ENCODE results near the gene BPI.

BPI gene

GRCh38 chr20:38261054-38261390 is 42.9 kb upstream of the BPI start:
- no peaks in the 10 kb centered on the region for H3K4me1 ChIP-seq (ENCODE audit: control insufficient read depth in 1 of 2, insufficient read depth in 2 of 2, low read length in 2 of 2)

GRCh38 chr20:38262931-38263330 is 41.0 kb upstream of the BPI start:
- H4K12ac ChIP-seq (ENCODE audit: low read depth, low read length): no peak overlapping the region
- no peak for DNase-seq
- H3K27ac ChIP-seq (ENCODE audit: low read depth, low read length): no peak overlapping the region

More at GRCh38 chr20:38261054-38261390, 42.9 kb upstream of the BPI start:
- Histone ChIP-seq H2AFZ (ENCODE audit: insufficient read depth, low read length, poor library complexity) (no peak overlapping the region), H3K27ac (ENCODE audit: low read depth, low read length) (no peak overlapping the region), H3K79me2 (ENCODE audit: control insufficient read depth, insufficient read depth, low read length, poor library complexity) (no peaks in the 10 kb centered on the region), H3K4ac (ENCODE audit: low read depth, low read length) (no peak overlapping the region), H3K4me2 (ENCODE audit: low read length) (no peak overlapping the region), H2BK12ac (ENCODE audit: low read length) (no peak overlapping the region), H3K79me1 (ENCODE audit: low read length) (no peaks in the 10 kb centered on the region), H3K18ac (ENCODE audit: low read length) (no peak overlapping the region), H2BK120ac (ENCODE audit: insufficient read depth, low read length, poor library complexity) (no peak overlapping the region), H3K23ac (ENCODE audit: low read length) (no peak overlapping the region), H3K14ac (ENCODE audit: low read length) (no peak overlapping the region), H3K36me3 (ENCODE audit: control insufficient read depth in 1 of 2, insufficient read depth in 2 of 2, low read length in 2 of 2) (no peaks in the 10 kb centered on the region), H4K91ac (ENCODE audit: low read depth, low read length) (no peak overlapping the region), H2BK5ac (ENCODE audit: low read depth, low read length, poor library complexity) (no peak overlapping the region), H3K9me3 (ENCODE audit: insufficient read depth, low read depth, low read length) (peaks cover 6% of the 10 kb centered on the region), H2AK5ac (ENCODE audit: low read length) (no peak overlapping the region), H4K8ac (ENCODE audit: low read depth, low read length) (no peak overlapping the region), H3K27me3 (ENCODE audit: insufficient read depth, low read length) (peaks cover 24% of the 10 kb centered on the region), H3K4me3 (ENCODE audit: low read depth, low read length) (no peak overlapping the region), H4K12ac (ENCODE audit: low read depth, low read length) (no peak overlapping the region), H3K9ac (ENCODE audit: low read length) (no peak overlapping the region)
- DNase-seq: no peak
- no CpG with 5 or more reads among the region's 8 CpGs for WGBS (ENCODE audit: extremely low coverage, insufficient coverage, insufficient read length)

GRCh38 chr20:38266426-38266825 is 37.5 kb upstream of the BPI start:
- Histone ChIP-seq H3K4ac (ENCODE audit: low read depth, low read length) (no peak overlapping the region), H3K36me3 (ENCODE audit: control insufficient read depth in 1 of 2, insufficient read depth in 2 of 2, low read length in 2 of 2) (no peaks in the 10 kb centered on the region), H3K27me3 (ENCODE audit: insufficient read depth, low read length) (no peaks in the 10 kb centered on the region), H2AFZ (ENCODE audit: insufficient read depth, low read length, poor library complexity) (no peak overlapping the region), H3K27ac (ENCODE audit: low read depth, low read length) (no peak overlapping the region), H2AK5ac (ENCODE audit: low read length) (no peak overlapping the region), H3K4me2 (ENCODE audit: low read length) (no peak overlapping the region), H3K9ac (ENCODE audit: low read length) (no peak overlapping the region), H4K12ac (ENCODE audit: low read depth, low read length) (no peak overlapping the region), H2BK5ac (ENCODE audit: low read depth, low read length, poor library complexity) (no peak overlapping the region), H3K79me2 (ENCODE audit: control insufficient read depth, insufficient read depth, low read length, poor library complexity) (no peaks in the 10 kb centered on the region), H3K4me1 (ENCODE audit: control insufficient read depth in 1 of 2, insufficient read depth in 2 of 2, low read length in 2 of 2) (peaks cover 0 to 3% of the 10 kb centered on the region in 2 experiments), H2BK12ac (ENCODE audit: low read length) (no peak overlapping the region), H3K18ac (ENCODE audit: low read length) (no peak overlapping the region), H4K8ac (ENCODE audit: low read depth, low read length) (no peak overlapping the region), H3K23ac (ENCODE audit: low read length) (no peak overlapping the region), H4K91ac (ENCODE audit: low read depth, low read length) (no peak overlapping the region), H3K4me3 (ENCODE audit: low read depth, low read length) (no peak overlapping the region), H3K9me3 (ENCODE audit: insufficient read depth, low read depth, low read length) (peaks cover 2% of the 10 kb centered on the region), H3K14ac (ENCODE audit: low read length) (no peak overlapping the region), H3K79me1 (ENCODE audit: low read length) (no peaks in the 10 kb centered on the region), H2BK120ac (ENCODE audit: insufficient read depth, low read length, poor library complexity) (no peak overlapping the region)
- DNase-seq: no peak
- WGBS (ENCODE audit: extremely low coverage, insufficient coverage, insufficient read length): no CpG with 5 or more reads among the region's 2 CpGs

More at GRCh38 chr20:38262931-38263330, 41.0 kb upstream of the BPI start:
- H3K14ac ChIP-seq (ENCODE audit: low read length): no peak overlapping the region
- H3K4me1 ChIP-seq (ENCODE audit: control insufficient read depth in 1 of 2, insufficient read depth in 2 of 2, low read length in 2 of 2): no peaks in the 10 kb centered on the region
- peaks cover 6% of the 10 kb centered on the region for H3K9me3 ChIP-seq (ENCODE audit: insufficient read depth, low read depth, low read length)
- H4K8ac ChIP-seq (ENCODE audit: low read depth, low read length): no peak overlapping the region
- no peak overlapping the region for H4K91ac ChIP-seq (ENCODE audit: low read depth, low read length)
- no peak overlapping the region for H3K23ac ChIP-seq (ENCODE audit: low read length)
- no peaks in the 10 kb centered on the region for H3K36me3 ChIP-seq (ENCODE audit: control insufficient read depth in 1 of 2, insufficient read depth in 2 of 2, low read length in 2 of 2)
- no peak overlapping the region for H3K4ac ChIP-seq (ENCODE audit: low read depth, low read length)
- H3K4me2 ChIP-seq (ENCODE audit: low read length): no peak overlapping the region
- H3K79me2 ChIP-seq (ENCODE audit: control insufficient read depth, insufficient read depth, low read length, poor library complexity): no peaks in the 10 kb centered on the region
- no peak overlapping the region for H2BK5ac ChIP-seq (ENCODE audit: low read depth, low read length, poor library complexity)
- no peak overlapping the region for H2BK120ac ChIP-seq (ENCODE audit: insufficient read depth, low read length, poor library complexity)
- H2AFZ ChIP-seq (ENCODE audit: insufficient read depth, low read length, poor library complexity): no peak overlapping the region
- H3K4me3 ChIP-seq (ENCODE audit: low read depth, low read length): no peak overlapping the region
- no CpG with 5 or more reads among the region's 6 CpGs for WGBS (ENCODE audit: extremely low coverage, insufficient coverage, insufficient read length)
- H2BK12ac ChIP-seq (ENCODE audit: low read length): no peak overlapping the region
- H3K79me1 ChIP-seq (ENCODE audit: low read length): no peaks in the 10 kb centered on the region
- H3K9ac ChIP-seq (ENCODE audit: low read length): no peak overlapping the region
- H3K18ac ChIP-seq (ENCODE audit: low read length): no peak overlapping the region
- peaks cover 24% of the 10 kb centered on the region for H3K27me3 ChIP-seq (ENCODE audit: insufficient read depth, low read length)
- no peak overlapping the region for H2AK5ac ChIP-seq (ENCODE audit: low read length)

GRCh38 chr20:38267296-38267695 is 36.7 kb upstream of the BPI start:
- Histone ChIP-seq H2AFZ (ENCODE audit: insufficient read depth, low read length, poor library complexity) (no peak overlapping the region), H3K4ac (ENCODE audit: low read depth, low read length) (no peak overlapping the region), H3K14ac (ENCODE audit: low read length) (no peak overlapping the region), H3K4me2 (ENCODE audit: low read length) (no peak overlapping the region), H2BK12ac (ENCODE audit: low read length) (no peak overlapping the region), H3K9me3 (ENCODE audit: insufficient read depth, low read depth, low read length) (no peaks in the 10 kb centered on the region), H4K91ac (ENCODE audit: low read depth, low read length) (no peak overlapping the region), H3K79me2 (ENCODE audit: control insufficient read depth, insufficient read depth, low read length, poor library complexity) (no peaks in the 10 kb centered on the region), H4K12ac (ENCODE audit: low read depth, low read length) (no peak overlapping the region), H3K9ac (ENCODE audit: low read length) (no peak overlapping the region), H3K79me1 (ENCODE audit: low read length) (no peaks in the 10 kb centered on the region), H3K27me3 (ENCODE audit: insufficient read depth, low read length) (no peaks in the 10 kb centered on the region), H3K23ac (ENCODE audit: low read length) (no peak overlapping the region), H3K4me3 (ENCODE audit: low read depth, low read length) (no peak overlapping the region), H2AK5ac (ENCODE audit: low read length) (no peak overlapping the region), H3K27ac (ENCODE audit: low read depth, low read length) (no peak overlapping the region), H3K18ac (ENCODE audit: low read length) (no peak overlapping the region), H2BK5ac (ENCODE audit: low read depth, low read length, poor library complexity) (no peak overlapping the region), H3K4me1 (ENCODE audit: control insufficient read depth in 1 of 2, insufficient read depth in 2 of 2, low read length in 2 of 2) (peaks cover 0 to 3% of the 10 kb centered on the region in 2 experiments), H2BK120ac (ENCODE audit: insufficient read depth, low read length, poor library complexity) (no peak overlapping the region), H4K8ac (ENCODE audit: low read depth, low read length) (no peak overlapping the region), H3K36me3 (ENCODE audit: control insufficient read depth in 1 of 2, insufficient read depth in 2 of 2, low read length in 2 of 2) (no peaks in the 10 kb centered on the region)
- whole genome bisulfite sequencing (ENCODE audit: extremely low coverage, insufficient coverage, insufficient read length): no CpG with 5 or more reads among the region's 2 CpGs
- no peak for DNase-seq

Measured in trophoblast cell (in vitro differentiated cells and primary cell).